Calu3 (cell line): ENCODE measurements around the gene PDE4DIP. TPM values are rescaled to one million over a fixed set of nuclear protein-coding genes. Genes with fewer than 3 reads are reported as not detected.
"Not testable (repeated sequence)": the region's sequence is repeated elsewhere in the genome, so short reads cannot be mapped to it uniquely, and the experiment has no call there.

Source experiments
- BruUV-seq: library from RNA; stranded (reverse); fragments of 400-500 nt; replicated peaks from 2 replicates; lab custom pipeline; 2021; lab: Mats Ljungman, UMichigan
- CTCF ChIA-PET: fragments of 300-600 bp; sonication (Branson Sonifier 250); formaldehyde crosslinking; loops from one replicate; lab custom pipeline; 2022; ENCODE audit warnings: antibody characterized with exemption; lab: Charles Lee
- DNase-seq: peaks from one replicate; pipeline ENCODE4 v3.0.0; 2022
- H3K27ac Mint-ChIP-seq: one replicate; pipeline ENCODE4 v1.8.0; 2022; ENCODE audit warnings: mixed read lengths; ENCODE audit not compliant: unreplicated experiment
- H3K27me3 Mint-ChIP-seq: one replicate; pipeline ENCODE4 v1.8.0; 2022; ENCODE audit warnings: mixed read lengths; ENCODE audit not compliant: unreplicated experiment
- H3K36me3 Mint-ChIP-seq: one replicate; pipeline ENCODE4 v1.8.0; 2022; ENCODE audit warnings: mild to moderate bottlenecking, moderate library complexity, mixed read lengths; ENCODE audit not compliant: insufficient read depth, unreplicated experiment
- H3K4me1 Mint-ChIP-seq: one replicate; pipeline ENCODE4 v1.8.0; 2022; ENCODE audit warnings: mild to moderate bottlenecking, low read depth, mixed read lengths; ENCODE audit not compliant: unreplicated experiment
- H3K4me3 Mint-ChIP-seq: one replicate; pipeline ENCODE4 v1.8.0; 2022; ENCODE audit warnings: mild to moderate bottlenecking, low read depth, moderate library complexity, mixed read lengths; ENCODE audit not compliant: unreplicated experiment
- H3K9me3 Mint-ChIP-seq: one replicate; pipeline ENCODE4 v1.8.0; 2022; ENCODE audit warnings: low read depth, mixed read lengths; ENCODE audit not compliant: unreplicated experiment
- intact Hi-C: fragments of 100-400 bp; cut with micrococcal nuclease; formaldehyde crosslinking; loops from one replicate; pipeline ENCODE4 v1.10.0; 2022; ENCODE audit not compliant: unreplicated experiment
- total RNA-seq: library from RNA; stranded (reverse); gene quantifications from 2 replicates; pipeline ENCODE4 v1.2.3, GENCODE V29; 2022

Gene PDE4DIP
- total RNA-seq, 1 experiment from 2014 or later, result 19.9 TPM

- H3K9me3 Mint-ChIP-seq, CTCF ChIA-PET, intact Hi-C loops, BruUV-seq, H3K27ac Mint-ChIP-seq, H3K36me3 Mint-ChIP-seq, DNase-seq, H3K4me3 Mint-ChIP-seq, H3K4me1 Mint-ChIP-seq, H3K27me3 Mint-ChIP-seq: not testable (repeated sequence)
Observed at GRCh38 chr1:148911303-148911928, 67.2 kb downstream of the PDE4DIP start.

- H3K4me3 Mint-ChIP-seq, DNase-seq, BruUV-seq, H3K4me1 Mint-ChIP-seq, intact Hi-C loops, H3K36me3 Mint-ChIP-seq, CTCF ChIA-PET, H3K27me3 Mint-ChIP-seq, H3K9me3 Mint-ChIP-seq, H3K27ac Mint-ChIP-seq: not testable (repeated sequence)
Observed at GRCh38 chr1:148916222-148916621, 72.0 kb downstream of the PDE4DIP start.

GRCh38 chr1:148916695-148917348 is 72.6 kb downstream of the PDE4DIP start:
- H3K36me3 Mint-ChIP-seq, intact Hi-C loops, H3K27ac Mint-ChIP-seq, H3K4me3 Mint-ChIP-seq, DNase-seq, H3K4me1 Mint-ChIP-seq, CTCF ChIA-PET, H3K9me3 Mint-ChIP-seq, BruUV-seq, H3K27me3 Mint-ChIP-seq: not testable (repeated sequence)

DNA sequence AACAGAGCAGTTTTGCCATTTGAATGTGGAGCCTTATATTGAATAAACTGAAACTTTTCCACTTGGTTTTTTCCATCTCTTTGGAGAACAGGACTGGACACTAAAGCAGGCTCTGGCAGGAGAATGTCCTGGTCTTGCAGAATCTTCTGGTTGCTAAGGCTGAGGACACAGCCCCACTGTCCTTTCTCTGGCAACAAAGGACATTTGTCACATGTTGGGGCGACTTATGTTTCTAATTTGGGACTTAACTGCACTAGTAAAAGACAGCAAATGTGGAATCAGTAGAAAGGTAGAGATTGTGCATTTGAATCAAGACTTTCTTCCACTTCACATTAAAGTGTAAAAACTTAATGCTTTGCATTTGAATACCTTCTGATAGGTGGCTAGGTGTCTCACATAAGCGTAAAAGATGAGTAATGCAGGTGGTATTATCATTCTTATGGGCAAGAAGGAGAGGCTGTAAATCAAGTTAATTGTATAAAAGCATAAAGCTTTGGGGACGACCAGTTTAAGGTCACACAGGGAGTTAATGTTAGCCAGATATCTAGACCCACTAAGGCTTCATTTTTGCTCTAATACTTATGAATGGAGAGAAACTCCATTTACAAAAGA is 74.7 kb downstream of the PDE4DIP start:
- CTCF ChIA-PET, DNase-seq: not testable (repeated sequence)

DNA sequence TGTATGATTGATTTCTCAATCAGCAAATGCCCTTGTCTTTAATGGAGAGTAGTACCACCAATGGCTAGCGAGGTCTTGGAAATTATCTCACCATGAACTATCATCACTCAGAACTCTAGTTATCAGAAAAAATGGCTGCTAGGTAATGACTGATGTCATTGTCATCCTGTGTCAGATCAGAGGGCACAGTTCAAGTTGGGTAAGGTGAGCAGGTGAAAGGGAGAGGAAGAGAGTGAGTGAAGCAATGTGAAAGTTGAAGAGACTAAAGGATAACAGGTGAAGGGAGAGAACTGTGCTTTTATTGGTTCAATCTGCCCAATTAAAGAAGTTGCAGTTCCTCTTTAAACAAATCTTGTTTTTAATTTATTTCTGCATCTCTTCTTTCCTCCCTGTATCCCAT is 76.8 kb downstream of the PDE4DIP start:
- DNase-seq, H3K4me3 Mint-ChIP-seq, H3K36me3 Mint-ChIP-seq, intact Hi-C loops, CTCF ChIA-PET, H3K4me1 Mint-ChIP-seq, BruUV-seq, H3K27ac Mint-ChIP-seq, H3K27me3 Mint-ChIP-seq, H3K9me3 Mint-ChIP-seq: not testable (repeated sequence)

More for the DNA sequence above, 74.7 kb downstream of the PDE4DIP start:
- H3K4me3 Mint-ChIP-seq, BruUV-seq, H3K27ac Mint-ChIP-seq, H3K9me3 Mint-ChIP-seq, intact Hi-C loops, H3K4me1 Mint-ChIP-seq, H3K36me3 Mint-ChIP-seq, H3K27me3 Mint-ChIP-seq: not testable (repeated sequence)

DNA sequence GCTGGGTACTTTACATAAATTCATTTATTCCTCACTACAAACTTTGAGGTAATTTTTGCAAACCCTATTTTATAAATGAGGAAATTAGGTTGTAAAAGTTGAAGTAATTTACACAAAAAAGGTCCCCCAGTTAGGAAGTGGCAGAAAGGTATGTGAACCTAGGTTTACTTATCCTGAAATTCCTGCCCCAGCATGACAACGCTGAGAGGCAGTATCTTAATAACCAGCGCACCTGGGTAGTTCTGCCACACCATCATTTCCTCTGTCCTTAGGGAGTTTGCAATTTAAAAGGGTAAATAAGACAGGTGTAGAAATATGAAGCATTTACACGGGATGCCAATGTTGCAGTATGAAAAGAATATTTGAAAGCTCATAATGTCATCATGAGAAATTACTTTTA is 79.6 kb downstream of the PDE4DIP start:
- BruUV-seq, intact Hi-C loops, H3K36me3 Mint-ChIP-seq, H3K4me3 Mint-ChIP-seq, H3K9me3 Mint-ChIP-seq, H3K4me1 Mint-ChIP-seq, DNase-seq, H3K27me3 Mint-ChIP-seq, CTCF ChIA-PET, H3K27ac Mint-ChIP-seq: not testable (repeated sequence)

GRCh38 chr1:148927645-148928044 is 83.4 kb downstream of the PDE4DIP start:
- BruUV-seq, H3K27ac Mint-ChIP-seq, CTCF ChIA-PET, intact Hi-C loops, DNase-seq, H3K4me1 Mint-ChIP-seq, H3K27me3 Mint-ChIP-seq, H3K36me3 Mint-ChIP-seq, H3K4me3 Mint-ChIP-seq, H3K9me3 Mint-ChIP-seq: not testable (repeated sequence)

DNA sequence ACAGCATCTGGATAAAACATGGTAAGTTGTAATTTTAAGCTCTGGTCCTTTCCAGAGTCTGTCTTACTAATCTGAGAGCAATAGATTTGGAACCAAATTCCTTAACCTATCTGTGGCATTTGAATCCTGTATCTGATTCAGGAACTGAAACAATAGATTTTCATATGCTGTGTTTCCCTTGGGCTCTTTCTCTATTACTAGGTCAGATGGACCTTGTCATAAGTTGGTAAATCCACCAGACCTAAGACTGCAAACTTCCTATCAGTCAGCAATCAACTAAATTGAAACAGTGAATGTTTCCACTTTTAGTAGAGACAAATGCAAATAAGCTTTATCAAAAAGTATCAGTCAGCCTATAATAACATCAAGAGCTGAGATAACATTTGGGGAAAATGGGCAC is 85.0 kb downstream of the PDE4DIP start:
- DNase-seq, intact Hi-C loops, H3K27me3 Mint-ChIP-seq, H3K4me1 Mint-ChIP-seq, H3K36me3 Mint-ChIP-seq, BruUV-seq, H3K4me3 Mint-ChIP-seq, H3K9me3 Mint-ChIP-seq, CTCF ChIA-PET, H3K27ac Mint-ChIP-seq: not testable (repeated sequence)

- H3K27me3 Mint-ChIP-seq, H3K4me1 Mint-ChIP-seq, H3K27ac Mint-ChIP-seq, H3K4me3 Mint-ChIP-seq, BruUV-seq, intact Hi-C loops, CTCF ChIA-PET, DNase-seq, H3K9me3 Mint-ChIP-seq, H3K36me3 Mint-ChIP-seq: not testable (repeated sequence)
Observed at GRCh38 chr1:148935381-148936002, 91.3 kb downstream of the PDE4DIP start.
